Kidney epithelial cell (primary cell): ENCODE data around the gene RIIAD1. TPM values are rescaled to one million over a fixed set of nuclear protein-coding genes. Genes with fewer than 3 reads are reported as not detected.
"Not testable (repeated sequence)": the region's sequence is repeated elsewhere in the genome, so short reads cannot be mapped to it uniquely, and the experiment has no call there.

Source experiments
- DNase-seq: peaks from one replicate; pipeline ENCODE4 v3.0.0-alpha.2; 2010; ENCODE audit warnings: low read depth
- H3K27me3 ChIP-seq: 2 replicates; pipeline ENCODE4 v1.6.0; 2011; ENCODE audit warnings: low read length; ENCODE audit not compliant: control insufficient read depth, insufficient read depth
- H3K36me3 ChIP-seq: 2 replicates; pipeline ENCODE4 v1.5.1; 2011; ENCODE audit warnings: low read length; ENCODE audit not compliant: control insufficient read depth, insufficient read depth
- H3K4me3 ChIP-seq: 2 replicates; pipeline ENCODE4 v1.5.1; 2011; ENCODE audit warnings: low read depth, mild to moderate bottlenecking, control low read depth, low read length
- total RNA-seq: library from RNA; depleted of rRNA; stranded (reverse); fragments of >200 nt; gene quantifications from 2 replicates; pipeline ENCODE4 v1.2.3, GENCODE V29; 2015
- TF ChIP-seq, protein P1 (sequence below): IDR thresholded peaks from 2 replicates; pipeline ENCODE4 v1.5.1; 2011; ENCODE audit warnings: mild to moderate bottlenecking, moderate library complexity, low read length, control low read depth, inconsistent platforms; ENCODE audit not compliant: insufficient read depth, poor library complexity, severe bottlenecking

Gene RIIAD1
- total RNA-seq, 1 donor from 2014 or later, result not detected

DNA sequence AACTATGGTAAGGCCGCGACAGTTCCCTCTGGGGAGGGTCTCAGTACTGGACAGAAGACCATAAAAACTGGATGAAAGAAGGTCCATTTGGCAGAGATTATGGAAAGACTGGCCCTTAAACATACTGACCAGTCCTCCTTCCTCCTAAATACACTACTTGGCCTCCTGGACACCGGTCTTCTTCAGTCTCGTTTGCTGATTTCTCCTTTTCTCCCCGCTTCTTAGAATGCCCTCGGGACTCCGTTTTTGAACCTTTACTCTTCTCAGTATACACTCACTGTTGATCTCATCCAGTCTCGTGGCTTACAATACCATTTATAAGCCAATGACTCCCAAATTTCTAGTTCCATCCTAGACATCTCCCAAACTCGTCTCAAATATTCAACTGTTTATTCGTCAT, 42.7 kb downstream of the RIIAD1 start:
- TF ChIP-seq, protein P1, sequence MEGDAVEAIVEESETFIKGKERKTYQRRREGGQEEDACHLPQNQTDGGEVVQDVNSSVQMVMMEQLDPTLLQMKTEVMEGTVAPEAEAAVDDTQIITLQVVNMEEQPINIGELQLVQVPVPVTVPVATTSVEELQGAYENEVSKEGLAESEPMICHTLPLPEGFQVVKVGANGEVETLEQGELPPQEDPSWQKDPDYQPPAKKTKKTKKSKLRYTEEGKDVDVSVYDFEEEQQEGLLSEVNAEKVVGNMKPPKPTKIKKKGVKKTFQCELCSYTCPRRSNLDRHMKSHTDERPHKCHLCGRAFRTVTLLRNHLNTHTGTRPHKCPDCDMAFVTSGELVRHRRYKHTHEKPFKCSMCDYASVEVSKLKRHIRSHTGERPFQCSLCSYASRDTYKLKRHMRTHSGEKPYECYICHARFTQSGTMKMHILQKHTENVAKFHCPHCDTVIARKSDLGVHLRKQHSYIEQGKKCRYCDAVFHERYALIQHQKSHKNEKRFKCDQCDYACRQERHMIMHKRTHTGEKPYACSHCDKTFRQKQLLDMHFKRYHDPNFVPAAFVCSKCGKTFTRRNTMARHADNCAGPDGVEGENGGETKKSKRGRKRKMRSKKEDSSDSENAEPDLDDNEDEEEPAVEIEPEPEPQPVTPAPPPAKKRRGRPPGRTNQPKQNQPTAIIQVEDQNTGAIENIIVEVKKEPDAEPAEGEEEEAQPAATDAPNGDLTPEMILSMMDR, result no peak
- Histone ChIP-seq H3K27me3 (no peaks in the 10 kb centered on the region), H3K36me3 (peaks cover 1% of the 10 kb centered on the region), H3K4me3 (peak overlapping the region; percentile 84)
- DNase-seq, result no peak

DNA sequence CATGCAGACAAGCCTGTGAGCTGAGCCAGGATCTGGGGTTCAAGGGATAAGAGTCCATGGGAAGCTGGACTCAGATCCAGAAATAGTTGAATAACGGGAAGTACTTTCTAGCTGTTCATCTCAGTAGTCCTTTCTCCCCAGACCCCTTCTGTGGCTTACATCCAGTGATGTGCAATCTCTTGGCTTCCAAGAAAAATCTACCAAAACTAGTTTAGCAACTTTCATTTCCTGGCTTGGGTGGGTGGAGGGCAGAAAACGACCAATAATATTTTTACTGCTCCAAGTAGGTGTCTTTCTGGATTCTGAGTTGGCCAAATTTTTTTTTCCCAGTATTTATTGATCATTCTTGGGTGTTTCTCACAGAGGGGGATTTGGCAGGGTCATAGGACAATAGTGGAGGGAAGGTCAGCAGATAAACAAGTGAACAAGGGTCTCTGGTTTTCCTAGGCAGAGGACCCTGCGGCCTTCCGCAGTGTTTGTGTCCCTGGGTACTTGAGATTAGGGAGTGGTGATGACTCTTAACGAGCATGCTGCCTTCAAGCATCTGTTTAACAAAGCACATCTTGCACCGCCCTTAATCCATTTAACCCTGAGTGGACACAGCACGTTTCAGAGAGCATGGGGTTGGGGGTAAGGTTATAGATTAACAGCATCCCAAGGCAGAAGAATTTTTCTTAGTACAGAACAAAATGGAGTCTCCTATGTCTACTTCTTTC, 47.2 kb downstream of the RIIAD1 start:
- not testable (repeated sequence) for H3K4me3 ChIP-seq, H3K27me3 ChIP-seq, H3K36me3 ChIP-seq, DNase-seq

DNA sequence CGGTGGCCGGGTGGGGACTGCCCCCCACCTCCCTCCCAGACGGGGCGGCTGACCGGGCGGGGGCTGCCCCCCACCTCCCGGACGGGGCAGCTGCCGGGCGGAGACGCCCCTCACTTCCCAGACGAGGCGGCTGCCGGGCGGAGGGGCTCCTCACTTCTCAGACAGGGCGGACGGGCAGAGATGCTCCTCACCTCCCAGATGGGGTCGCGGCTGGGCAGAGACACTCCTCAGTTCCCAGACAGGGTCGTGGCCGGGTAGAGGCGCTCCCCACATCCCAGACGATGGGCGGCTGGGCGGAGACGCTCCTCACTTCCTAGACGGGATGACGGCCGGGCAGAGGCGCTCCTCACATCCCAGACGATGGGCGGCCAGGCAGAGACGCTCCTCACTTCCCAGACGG, 47.9 kb downstream of the RIIAD1 start:
- not testable (repeated sequence) for DNase-seq, H3K4me3 ChIP-seq, H3K27me3 ChIP-seq, H3K36me3 ChIP-seq

DNA sequence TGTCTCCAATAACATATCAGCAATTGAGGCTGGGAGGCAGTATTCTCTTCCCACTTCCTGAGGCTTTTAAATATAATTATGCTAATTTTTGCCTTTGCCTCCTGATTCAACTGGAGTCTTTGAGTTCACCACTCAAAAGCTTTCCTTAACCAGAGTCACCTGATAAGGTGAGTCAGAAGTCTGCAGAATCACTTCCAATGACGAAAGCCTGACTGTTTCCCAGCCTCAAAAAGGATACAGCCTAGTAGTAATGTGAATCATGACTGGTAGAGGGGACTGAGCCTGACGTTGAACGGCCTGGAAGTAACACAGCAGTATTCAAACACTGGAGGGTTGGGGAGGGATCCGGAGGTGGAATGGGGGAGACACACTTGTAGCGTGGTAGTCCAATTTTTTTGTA, 52.4 kb downstream of the RIIAD1 start:
- Histone ChIP-seq H3K36me3 (no peaks in the 10 kb centered on the region), H3K4me3 (no peak overlapping the region), H3K27me3 (no peaks in the 10 kb centered on the region)
- TF ChIP-seq, protein P1, result no peak
- DNase-seq, result peak; percentile 75

DNA sequence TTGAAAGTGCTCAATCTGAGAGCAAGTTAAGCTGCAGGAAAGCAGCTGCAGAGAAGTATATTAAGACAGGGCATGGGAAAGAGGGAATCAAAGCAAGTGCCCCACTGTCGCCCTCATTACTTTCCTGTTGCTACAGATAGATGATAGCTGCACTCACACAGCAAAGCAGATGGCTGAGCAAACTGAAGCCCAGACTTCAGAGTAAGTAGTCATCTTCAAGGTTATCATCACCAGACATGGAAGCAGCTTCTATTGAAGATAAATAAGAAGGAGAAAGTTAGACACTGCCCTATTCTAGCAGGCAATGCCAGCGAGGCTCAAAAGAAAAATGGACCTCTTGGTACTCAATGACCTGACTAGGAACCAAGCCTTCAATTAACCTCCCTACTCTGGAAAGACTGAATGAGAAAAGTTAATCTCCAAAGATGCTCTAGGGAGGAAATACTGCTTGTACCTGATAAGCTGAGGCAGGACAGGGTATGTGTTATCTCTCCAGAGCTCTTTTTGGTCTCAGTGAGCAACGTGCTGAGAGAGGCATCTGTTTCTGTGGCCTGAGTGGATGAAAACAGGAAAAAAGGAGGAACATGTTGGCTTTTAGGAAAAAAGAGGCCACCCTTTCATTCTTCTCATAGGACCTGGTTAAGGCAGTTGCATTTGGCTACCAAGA, 53.1 kb downstream of the RIIAD1 start:
- TF ChIP-seq, protein P1, result no peak
- Histone ChIP-seq H3K27me3 (no peaks in the 10 kb centered on the region), H3K4me3 (no peak overlapping the region), H3K36me3 (no peaks in the 10 kb centered on the region)
- no peak for DNase-seq

DNA sequence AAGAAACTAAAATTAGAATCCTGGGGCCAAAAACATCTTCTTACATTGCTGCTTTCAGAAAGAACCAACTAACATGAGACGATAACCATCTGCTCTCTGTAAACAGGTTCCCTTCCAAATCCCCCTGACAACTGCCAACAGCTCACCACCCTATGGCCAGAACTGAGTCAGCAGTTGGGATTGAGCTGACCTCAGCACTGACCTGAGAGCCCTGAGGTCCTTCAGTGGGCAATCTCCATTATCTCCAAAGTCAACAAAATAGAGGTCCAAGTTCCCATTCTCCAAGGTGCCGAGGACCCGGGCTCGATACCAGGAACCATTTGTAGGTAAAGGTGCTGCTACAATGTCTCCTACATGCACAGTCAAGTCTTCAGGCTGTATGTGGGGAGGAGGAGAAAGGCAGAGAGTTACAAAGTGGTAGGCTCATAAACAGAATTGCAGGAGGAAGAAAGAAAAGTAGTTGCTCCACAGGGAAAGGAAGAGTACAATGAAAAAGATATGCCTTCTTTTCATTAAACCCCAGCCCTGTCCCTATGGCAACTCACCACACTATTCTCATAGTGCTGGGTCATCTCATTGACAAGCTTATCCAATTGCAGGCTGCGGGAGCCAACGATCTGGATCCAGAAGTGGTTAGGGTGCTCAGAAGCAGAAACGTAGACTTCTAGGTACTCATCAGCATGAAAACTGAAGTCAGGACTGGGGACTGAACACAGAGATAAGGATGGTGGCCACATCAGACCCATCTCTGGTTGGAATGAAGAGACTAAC, 54.8 kb downstream of the RIIAD1 start:
- TF ChIP-seq, protein P1, result no peak
- no peak overlapping the region for H3K4me3 ChIP-seq
- no peak for DNase-seq
- H3K36me3 ChIP-seq, result no peaks in the 10 kb centered on the region
- no peaks in the 10 kb centered on the region for H3K27me3 ChIP-seq
